ENCODE data around the gene IRX2.

Gene IRX2

GRCh38 chr5:2724031-2724581 is 27.4 kb downstream of the IRX2 start:
- H3K27ac Mint-ChIP-seq, result no peak overlapping the region
- H3K9me3 Mint-ChIP-seq, result peaks cover 3% of the 10 kb centered on the region
- ATAC-seq (ENCODE audit: low read depth) (no peak), DNase-seq (ENCODE audit: low spot score in 2 of 2) (no peak)
- no peaks in the 10 kb centered on the region for H3K27me3 Mint-ChIP-seq
- H3K4me3 Mint-ChIP-seq, result no peak overlapping the region
- no peaks in the 10 kb centered on the region for H3K36me3 Mint-ChIP-seq
- no peaks in the 10 kb centered on the region for H3K4me1 Mint-ChIP-seq

- H3K4me1 Mint-ChIP-seq, result no peaks in the 10 kb centered on the region
- DNase-seq (ENCODE audit: low spot score in 2 of 2) (no peak), ATAC-seq (ENCODE audit: low read depth) (no peak)
- H3K36me3 Mint-ChIP-seq, result no peaks in the 10 kb centered on the region
- H3K9me3 Mint-ChIP-seq, result peaks cover 2% of the 10 kb centered on the region
- H3K4me3 Mint-ChIP-seq, result no peak overlapping the region
- no peaks in the 10 kb centered on the region for H3K27me3 Mint-ChIP-seq
- no peak overlapping the region for H3K27ac Mint-ChIP-seq
Observed at GRCh38 chr5:2722901-2723300, 28.6 kb downstream of the IRX2 start.

GRCh38 chr5:2721385-2722138 is 29.9 kb downstream of the IRX2 start:
- peaks cover 5% of the 10 kb centered on the region for H3K9me3 Mint-ChIP-seq
- H3K4me1 Mint-ChIP-seq, result no peaks in the 10 kb centered on the region
- H3K36me3 Mint-ChIP-seq, result no peaks in the 10 kb centered on the region
- no peaks in the 10 kb centered on the region for H3K27me3 Mint-ChIP-seq
- H3K27ac Mint-ChIP-seq, result no peak overlapping the region
- H3K4me3 Mint-ChIP-seq, result no peak overlapping the region
- ATAC-seq (ENCODE audit: low read depth) (no peak), DNase-seq (ENCODE audit: low spot score in 2 of 2) (no peak)

- ATAC-seq (ENCODE audit: low read depth), result no peak
- Mint-ChIP-seq H3K4me3 (no peak overlapping the region), H3K27me3 (no peaks in the 10 kb centered on the region), H3K36me3 (no peaks in the 10 kb centered on the region), H3K27ac (no peak overlapping the region), H3K9me3 (peaks cover 5% of the 10 kb centered on the region), H3K4me1 (no peaks in the 10 kb centered on the region)
- no peak for DNase-seq (ENCODE audit: low spot score in 2 of 2)
Observed at GRCh38 chr5:2719332-2719731, 32.1 kb downstream of the IRX2 start.

GRCh38 chr5:2718115-2718514 is 33.4 kb downstream of the IRX2 start:
- Mint-ChIP-seq H3K9me3 (peaks cover 5% of the 10 kb centered on the region), H3K27me3 (no peaks in the 10 kb centered on the region), H3K4me1 (no peaks in the 10 kb centered on the region), H3K36me3 (no peaks in the 10 kb centered on the region), H3K27ac (no peak overlapping the region), H3K4me3 (no peak overlapping the region)
- no peak for DNase-seq (ENCODE audit: low spot score in 2 of 2)
- ATAC-seq (ENCODE audit: low read depth), result no peak

GRCh38 chr5:2715856-2716255 is 35.6 kb downstream of the IRX2 start:
- ATAC-seq (ENCODE audit: low read depth), result no peak
- H3K27me3 Mint-ChIP-seq, result no peaks in the 10 kb centered on the region
- peaks cover 5% of the 10 kb centered on the region for H3K9me3 Mint-ChIP-seq
- H3K4me1 Mint-ChIP-seq, result no peaks in the 10 kb centered on the region
- no peaks in the 10 kb centered on the region for H3K36me3 Mint-ChIP-seq
- no peak overlapping the region for H3K4me3 Mint-ChIP-seq
- H3K27ac Mint-ChIP-seq, result no peak overlapping the region
- no peak for DNase-seq (ENCODE audit: low spot score in 2 of 2)

- no peak overlapping the region for H3K4me3 Mint-ChIP-seq
- no peak for DNase-seq (ENCODE audit: low spot score in 2 of 2)
- ATAC-seq (ENCODE audit: low read depth), result no peak
- peaks cover 6% of the 10 kb centered on the region for H3K9me3 Mint-ChIP-seq
- H3K27ac Mint-ChIP-seq, result no peak overlapping the region
- H3K27me3 Mint-ChIP-seq, result no peaks in the 10 kb centered on the region
- no peaks in the 10 kb centered on the region for H3K4me1 Mint-ChIP-seq
- no peaks in the 10 kb centered on the region for H3K36me3 Mint-ChIP-seq
Observed at GRCh38 chr5:2714805-2715204, 36.7 kb downstream of the IRX2 start.

GRCh38 chr5:2714026-2714425 is 37.5 kb downstream of the IRX2 start:
- H3K4me3 Mint-ChIP-seq, result no peak overlapping the region
- peaks cover 6% of the 10 kb centered on the region for H3K9me3 Mint-ChIP-seq
- no peak for ATAC-seq (ENCODE audit: low read depth)
- H3K27me3 Mint-ChIP-seq, result no peaks in the 10 kb centered on the region
- DNase-seq (ENCODE audit: low spot score in 2 of 2), result no peak
- H3K27ac Mint-ChIP-seq, result no peak overlapping the region
- no peaks in the 10 kb centered on the region for H3K36me3 Mint-ChIP-seq
- H3K4me1 Mint-ChIP-seq, result no peaks in the 10 kb centered on the region

- no peaks in the 10 kb centered on the region for H3K27me3 Mint-ChIP-seq
- no peaks in the 10 kb centered on the region for H3K4me1 Mint-ChIP-seq
- no peaks in the 10 kb centered on the region for H3K36me3 Mint-ChIP-seq
- ATAC-seq (ENCODE audit: low read depth), result no peak
- DNase-seq (ENCODE audit: low spot score in 2 of 2), result no peak
- no peak overlapping the region for H3K4me3 Mint-ChIP-seq
- H3K9me3 Mint-ChIP-seq, result peaks cover 1% of the 10 kb centered on the region
- H3K27ac Mint-ChIP-seq, result no peak overlapping the region
Observed at GRCh38 chr5:2711446-2712425, 39.7 kb downstream of the IRX2 start.

GRCh38 chr5:2710910-2711309 is 40.6 kb downstream of the IRX2 start:
- ATAC-seq (ENCODE audit: low read depth) (no peak), DNase-seq (ENCODE audit: low spot score in 2 of 2) (no peak)
- Mint-ChIP-seq H3K27ac (no peak overlapping the region), H3K27me3 (no peaks in the 10 kb centered on the region), H3K9me3 (peaks cover 1% of the 10 kb centered on the region), H3K36me3 (no peaks in the 10 kb centered on the region), H3K4me1 (no peaks in the 10 kb centered on the region), H3K4me3 (no peak overlapping the region)

GRCh38 chr5:2709976-2710689 is 41.3 kb downstream of the IRX2 start:
- Mint-ChIP-seq H3K27me3 (no peaks in the 10 kb centered on the region), H3K27ac (no peak overlapping the region), H3K36me3 (no peaks in the 10 kb centered on the region), H3K4me1 (no peaks in the 10 kb centered on the region), H3K9me3 (peaks cover 4% of the 10 kb centered on the region), H3K4me3 (no peak overlapping the region)
- no peak for DNase-seq (ENCODE audit: low spot score in 2 of 2)
- no peak for ATAC-seq (ENCODE audit: low read depth)

GRCh38 chr5:2708751-2709150 is 42.7 kb downstream of the IRX2 start:
- no peaks in the 10 kb centered on the region for H3K27me3 Mint-ChIP-seq

GRCh38 chr5:2708132-2708531 is 43.3 kb downstream of the IRX2 start:
- DNase-seq (ENCODE audit: low spot score in 2 of 2) (no peak), ATAC-seq (ENCODE audit: low read depth) (no peak)
- Mint-ChIP-seq H3K27me3 (no peaks in the 10 kb centered on the region), H3K4me1 (no peaks in the 10 kb centered on the region), H3K36me3 (no peaks in the 10 kb centered on the region), H3K4me3 (no peak overlapping the region), H3K9me3 (peaks cover 4% of the 10 kb centered on the region), H3K27ac (no peak overlapping the region)

More at GRCh38 chr5:2708751-2709150, 42.7 kb downstream of the IRX2 start:
- Mint-ChIP-seq H3K27ac (no peak overlapping the region), H3K36me3 (no peaks in the 10 kb centered on the region), H3K4me1 (no peaks in the 10 kb centered on the region), H3K4me3 (no peak overlapping the region), H3K9me3 (peaks cover 4% of the 10 kb centered on the region)
- ATAC-seq (ENCODE audit: low read depth) (no peak), DNase-seq (ENCODE audit: low spot score in 2 of 2) (no peak)

- Mint-ChIP-seq H3K4me3 (no peak overlapping the region), H3K27me3 (no peaks in the 10 kb centered on the region), H3K36me3 (no peaks in the 10 kb centered on the region), H3K9me3 (peaks cover 4% of the 10 kb centered on the region), H3K4me1 (no peaks in the 10 kb centered on the region), H3K27ac (no peak overlapping the region)
- DNase-seq (ENCODE audit: low spot score in 2 of 2) (no peak), ATAC-seq (ENCODE audit: low read depth) (no peak)
Observed at GRCh38 chr5:2705861-2706260, 45.6 kb downstream of the IRX2 start.
